Stimulated activated CD8-positive, alpha-beta memory T cell treated with anti-CD3 and anti-CD28 coated beads, Interleukin-12 subunit alpha, Interleukin-12 subunit beta, amount 100 ng/mL, for 4 hours (primary cell): ENCODE data around the gene VASN.

Experiments
- DNase-seq: peaks from one replicate; pipeline ENCODE4 v3.0.0-alpha.2; 2020; ENCODE audit warnings: low read depth

VASN gene

GRCh38 chr16:4403133-4403949 lies 31.7 kb downstream of the VASN start:
- DNase-seq: no peak

GRCh38 chr16:4404247-4404966 lies 32.8 kb downstream of the VASN start:
- DNase-seq: no peak

- no peak for DNase-seq
Measured at GRCh38 chr16:4404967-4405696, 33.5 kb downstream of the VASN start.

- no peak for DNase-seq
Measured at GRCh38 chr16:4407543-4408322, 36.1 kb downstream of the VASN start.

- DNase-seq: no peak
Measured at GRCh38 chr16:4408323-4408690, 36.7 kb downstream of the VASN start.

- DNase-seq: no peak
Measured at GRCh38 chr16:4409081-4409932, 37.7 kb downstream of the VASN start.

- no peak for DNase-seq
Measured at GRCh38 chr16:4410335-4411075, 38.9 kb downstream of the VASN start.

GRCh38 chr16:4411684-4412083 lies 40.0 kb downstream of the VASN start:
- DNase-seq: no peak

GRCh38 chr16:4412159-4412558 lies 40.5 kb downstream of the VASN start:
- no peak for DNase-seq

- no peak for DNase-seq
Measured at GRCh38 chr16:4412854-4413253, 41.2 kb downstream of the VASN start.

- DNase-seq: peak; percentile 63
Measured at GRCh38 chr16:4414187-4414917, 42.7 kb downstream of the VASN start.

- peak; percentile 31 for DNase-seq
Measured at GRCh38 chr16:4415538-4416199, 44.0 kb downstream of the VASN start.

GRCh38 chr16:4416200-4417032 lies 44.8 kb downstream of the VASN start, which contains the start of gene CORO7:
Gene CORO7 (minus strand): TSS chr16:4416596. CDS start chr16:4416518, 78 bp downstream.
- peak; percentile 99 for DNase-seq

- DNase-seq: no peak
Measured at GRCh38 chr16:4419402-4419959, 47.8 kb downstream of the VASN start.

GRCh38 chr16:4420505-4421105 lies 49.0 kb downstream of the VASN start:
- no peak for DNase-seq

GRCh38 chr16:4425378-4426020 lies 53.9 kb downstream of the VASN start, which contains the start of gene DNAJA3:
Gene DNAJA3 (plus strand): TSS chr16:4425868. CDS start chr16:4425882, 14 bp downstream.
- DNase-seq: peak; percentile 91
